Measurements from ENCODE around the gene DUSP2.
"Not testable (repeated sequence)": the region's sequence is repeated elsewhere in the genome, so short reads cannot be mapped to it uniquely, and the experiment has no call there.

DUSP2 gene

DNA sequence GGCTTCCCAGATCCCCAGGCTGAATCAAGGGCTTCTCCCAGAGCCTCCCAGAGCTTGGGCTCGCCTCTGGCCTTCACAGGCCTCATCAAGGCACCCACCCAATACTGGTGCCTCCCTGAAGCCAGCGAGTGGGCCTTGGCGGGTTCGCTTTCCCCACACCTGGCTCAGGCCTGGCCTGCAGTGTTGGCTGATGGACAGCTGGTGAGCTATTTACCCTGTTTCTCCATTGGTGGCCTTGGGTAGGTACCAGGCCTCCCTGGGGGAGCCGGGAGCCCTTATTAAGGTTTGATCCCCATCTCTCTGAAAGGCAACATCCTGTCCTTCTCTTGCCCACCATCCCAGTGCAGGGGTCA, 18.2 kb upstream of the DUSP2 start:
- in situ Hi-C loops (cut with MboI; ENCODE audit: low sequenced_read_pairs), result no loop called here

DNA sequence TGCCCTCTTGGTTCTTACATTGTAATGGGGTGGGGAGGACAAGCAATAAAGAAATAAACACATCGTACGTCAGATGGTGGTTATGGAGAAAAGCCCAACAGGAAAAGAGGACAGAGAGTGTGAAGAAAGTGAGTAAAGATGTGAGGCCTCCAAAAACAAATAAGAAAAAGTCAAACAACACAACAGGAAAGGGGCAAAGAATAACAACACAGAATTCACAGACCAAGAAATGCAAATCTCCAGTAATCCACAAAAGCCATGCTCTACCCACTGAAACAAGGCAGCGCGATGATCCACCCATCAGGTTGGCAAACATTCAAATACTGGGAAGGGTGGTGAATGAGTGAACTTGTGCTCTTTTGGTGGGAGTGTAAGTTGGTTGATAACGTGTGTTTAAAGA, 16.7 kb upstream of the DUSP2 start:
- in situ Hi-C loops (cut with MboI; ENCODE audit: low sequenced_read_pairs), result no loop called here

DNA sequence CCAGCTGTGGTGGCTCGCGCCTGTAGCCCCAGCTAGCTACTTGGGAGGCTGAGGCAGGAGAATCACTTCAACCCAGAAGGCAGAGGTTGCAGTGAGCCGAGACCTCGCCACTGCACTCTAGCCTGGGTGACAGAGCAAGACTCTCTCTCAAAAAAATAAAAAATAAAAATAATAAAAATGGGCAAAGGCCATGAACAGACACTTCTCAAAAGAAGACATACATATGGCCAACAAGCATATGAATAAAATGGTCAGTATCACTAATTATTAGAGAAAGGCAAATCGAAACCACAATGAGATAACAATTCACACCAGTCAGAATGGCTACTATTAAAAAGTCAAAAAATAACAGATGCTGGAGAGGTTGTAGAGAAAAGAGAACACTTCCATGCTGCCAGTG, 15.1 kb upstream of the DUSP2 start:
- in situ Hi-C loops (cut with MboI; ENCODE audit: low sequenced_read_pairs), result not testable (repeated sequence)

DNA sequence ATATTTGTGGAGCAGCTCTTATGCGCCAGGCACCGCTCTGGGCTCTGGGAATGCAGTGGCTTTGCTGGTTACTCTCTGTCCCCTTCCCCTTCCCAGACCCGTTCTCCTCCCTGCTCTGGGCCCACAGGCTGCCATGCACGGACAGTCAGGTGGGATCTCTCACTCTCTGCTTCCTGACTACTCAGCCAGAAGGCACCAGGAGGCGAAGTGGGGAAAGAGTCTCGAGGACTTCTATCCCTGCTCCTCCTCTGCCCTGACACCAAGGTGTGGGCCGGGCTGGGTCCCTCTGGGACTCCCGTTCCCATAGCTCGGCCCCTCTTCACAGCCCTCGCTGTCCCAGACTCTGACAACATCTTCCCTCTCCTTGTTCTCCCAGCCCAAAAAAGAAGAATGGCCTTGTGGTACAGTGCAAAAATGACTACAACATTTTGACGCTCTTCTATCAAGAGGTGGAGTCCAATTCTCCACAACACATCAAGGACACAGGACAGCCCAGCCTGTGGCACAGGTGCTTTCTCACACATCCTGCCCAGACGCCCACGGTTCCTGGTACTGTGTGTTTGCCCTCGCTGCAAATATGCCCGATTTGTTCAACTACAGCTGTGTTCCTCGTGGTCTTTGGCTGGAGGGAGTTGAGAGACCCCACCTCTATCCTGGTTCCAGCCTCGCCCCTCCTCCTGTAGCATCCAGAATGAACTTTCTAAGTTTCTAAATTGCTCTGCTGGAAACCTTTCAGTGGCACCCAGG, 14.0 kb upstream of the DUSP2 start:
- in situ Hi-C loops (cut with MboI; ENCODE audit: low sequenced_read_pairs), result no loop called here

DNA sequence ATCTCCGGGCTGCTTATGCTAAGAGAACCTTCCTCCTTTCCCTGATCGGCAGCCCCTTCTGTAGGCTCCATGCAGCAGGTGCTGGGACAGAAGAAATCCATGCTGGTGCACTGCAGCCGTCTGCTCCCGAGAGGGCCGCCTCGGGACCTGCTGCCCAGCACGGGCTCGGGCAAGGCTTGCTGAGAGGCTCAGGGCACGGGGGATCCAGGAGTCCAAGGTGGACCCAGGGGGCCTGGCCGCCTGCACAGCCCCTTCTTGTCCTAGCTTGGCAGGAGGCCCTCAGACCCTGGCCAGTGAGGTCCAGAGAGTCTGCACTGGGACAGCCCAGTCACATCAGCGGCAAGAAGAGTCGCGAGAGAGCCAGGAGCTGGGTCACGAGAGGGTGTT, 13.3 kb upstream of the DUSP2 start:
- in situ Hi-C loops (cut with MboI; ENCODE audit: low sequenced_read_pairs), result no loop called here

DNA sequence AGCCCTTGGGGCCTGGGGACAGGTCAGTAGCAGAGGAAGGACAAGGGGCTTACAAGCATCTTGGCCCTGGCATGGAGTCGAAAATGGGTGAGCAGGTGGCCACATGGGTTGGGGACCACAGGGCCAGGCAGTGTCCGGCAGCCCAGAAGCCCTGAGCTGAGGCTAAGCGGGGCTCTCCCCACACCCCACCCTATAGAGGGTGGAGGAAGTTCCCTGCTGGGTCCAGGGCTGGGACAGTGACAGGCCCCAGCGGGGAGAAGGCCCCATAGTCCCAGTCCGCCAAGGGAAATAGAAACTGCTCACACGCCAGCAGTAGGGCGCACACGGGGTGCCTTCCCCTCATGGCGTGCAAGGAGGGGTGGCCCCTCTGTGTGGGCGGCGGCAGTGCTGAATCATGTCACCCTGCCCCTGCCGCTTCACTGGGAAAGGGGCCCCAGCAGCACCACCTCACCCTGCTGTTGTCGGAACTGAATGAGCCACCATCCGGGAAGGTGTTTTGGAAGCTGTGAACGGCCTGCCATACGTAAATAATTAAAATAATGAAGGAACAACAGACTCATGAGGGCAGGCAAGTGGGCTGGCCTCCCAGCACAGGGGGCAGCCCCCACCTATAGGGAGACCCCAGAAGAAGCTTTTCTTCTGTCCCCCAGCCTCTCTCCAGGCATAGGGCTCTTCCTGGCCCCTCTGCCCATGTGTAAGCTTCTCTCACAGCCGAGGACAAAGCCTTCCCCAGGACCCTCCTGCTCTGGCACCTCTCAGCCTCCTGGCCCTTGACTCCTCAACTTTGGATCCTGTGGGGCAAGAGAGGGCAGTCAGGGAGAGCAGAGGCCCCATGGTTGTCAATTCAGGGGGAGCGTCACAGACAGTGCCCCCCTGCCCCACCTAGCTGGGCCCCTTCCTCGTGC, 12.7 kb upstream of the DUSP2 start:
- in situ Hi-C loops (cut with MboI; ENCODE audit: low sequenced_read_pairs), result no loop called here

DNA sequence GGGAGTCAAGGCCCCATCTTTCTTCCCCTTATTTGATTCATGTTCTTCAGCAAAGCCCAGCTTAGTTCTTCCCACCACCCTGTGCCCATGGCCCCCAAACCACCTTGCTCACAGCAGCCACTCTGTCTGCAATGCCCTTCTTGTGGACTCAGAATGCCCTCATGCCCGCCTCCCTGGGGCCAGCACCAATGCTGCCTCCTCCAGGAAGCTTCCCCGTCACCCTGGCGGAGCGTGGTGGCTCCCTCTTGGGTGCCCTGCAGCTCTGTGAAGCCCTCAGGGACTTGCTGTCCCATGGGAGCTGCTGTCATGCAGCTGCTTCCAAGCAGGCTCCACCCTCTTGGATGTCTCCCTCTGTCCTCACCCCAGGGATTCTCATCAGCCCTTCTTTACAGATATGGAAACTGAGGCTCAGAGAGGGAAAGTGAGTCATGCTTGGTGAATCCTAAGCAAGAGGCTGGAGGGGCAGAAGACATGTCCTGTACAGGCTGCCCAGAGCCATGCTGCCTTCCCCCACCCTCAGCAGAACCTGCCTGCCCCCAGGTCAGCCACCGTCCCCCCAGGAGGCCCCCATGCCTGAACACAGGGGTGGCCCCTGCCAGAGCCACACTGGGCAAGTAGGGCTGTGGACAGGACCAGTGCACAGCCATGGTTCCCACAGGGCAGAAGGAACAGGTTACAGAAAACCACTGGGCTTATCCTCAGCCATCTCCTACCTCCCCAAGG, 11.8 kb upstream of the DUSP2 start:
- in situ Hi-C loops (cut with MboI; ENCODE audit: low sequenced_read_pairs), result no loop called here

DNA sequence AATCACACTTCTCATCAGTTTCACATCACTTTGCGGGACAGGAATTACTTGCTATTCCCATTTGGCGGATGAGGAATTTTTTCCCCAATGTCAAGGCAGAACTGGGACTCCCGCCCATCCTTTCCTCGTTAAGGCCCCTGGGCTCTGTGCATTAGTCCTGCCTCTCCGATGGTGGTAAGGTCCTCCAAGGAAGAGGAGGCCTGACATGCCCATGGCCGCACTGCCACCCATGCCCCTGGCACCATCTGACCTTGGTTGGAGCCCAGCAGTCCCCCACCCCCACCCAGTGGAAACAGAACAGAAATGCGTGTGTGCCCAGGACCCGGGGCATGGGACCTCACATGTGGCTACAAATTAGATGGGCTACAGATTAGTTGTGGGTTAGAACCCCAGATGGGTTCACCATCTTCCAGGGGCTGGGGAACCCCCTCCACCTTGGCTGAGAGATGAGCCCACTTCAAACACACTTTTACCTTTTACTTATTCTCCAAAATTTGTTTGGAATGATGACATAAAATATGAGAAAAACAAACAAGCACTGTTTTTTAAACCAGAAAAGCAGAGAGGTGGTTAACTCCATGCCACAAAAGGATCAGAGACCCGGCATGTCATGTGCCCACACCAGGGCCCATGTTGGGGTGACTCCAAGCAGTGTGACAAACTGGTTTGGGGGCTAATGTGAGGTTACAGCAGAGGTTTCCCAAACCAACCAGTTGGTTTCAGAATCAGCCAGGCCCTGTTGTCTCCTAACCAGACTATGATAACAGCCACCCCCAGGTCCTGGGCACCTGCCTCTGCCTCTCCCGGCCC, 11.0 kb upstream of the DUSP2 start:
- in situ Hi-C loops (cut with MboI; ENCODE audit: low sequenced_read_pairs), result no loop called here

DNA sequence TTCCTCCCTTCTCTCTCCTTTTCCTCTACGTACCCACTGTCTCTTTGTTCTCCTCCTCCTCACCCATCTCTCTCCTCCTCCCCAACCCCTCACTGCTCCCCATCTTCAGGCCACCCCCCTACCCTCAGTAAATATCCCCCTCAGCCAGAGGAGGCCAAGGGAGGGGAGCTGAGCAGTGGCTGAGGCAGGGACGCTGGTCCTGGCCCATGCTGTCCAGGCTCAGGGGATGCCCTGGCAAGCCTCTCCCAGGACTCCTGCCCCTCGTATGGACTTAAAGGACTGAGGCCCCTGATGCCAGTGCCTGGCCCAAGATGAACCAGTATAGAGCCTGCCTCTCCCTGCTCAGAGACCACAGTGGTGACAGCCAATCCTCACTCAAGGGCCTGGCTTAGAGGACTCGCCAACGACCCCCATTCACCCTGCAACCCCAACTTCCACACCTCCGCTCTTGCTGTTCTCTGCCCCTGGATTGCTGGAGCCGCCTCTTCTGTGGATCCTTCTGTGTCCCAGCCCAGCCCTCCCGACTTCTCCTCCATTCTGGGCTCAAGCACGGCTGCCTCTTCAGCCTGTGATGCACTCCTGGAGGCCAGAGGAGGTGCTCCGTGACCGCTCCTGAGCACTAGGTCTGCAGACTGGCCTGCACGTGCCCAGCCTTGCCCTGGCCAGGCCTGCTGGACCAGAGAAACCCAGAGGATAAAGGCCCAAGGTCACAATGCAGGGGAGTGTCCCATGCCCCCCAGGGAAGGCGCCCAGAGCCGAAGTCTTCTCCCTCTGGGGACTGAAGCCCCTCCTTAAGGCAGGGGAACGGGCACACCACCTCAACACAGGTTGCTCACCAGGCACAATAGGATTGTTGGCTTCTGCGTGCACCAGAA, 9.5 kb upstream of the DUSP2 start:
- in situ Hi-C loops (cut with MboI; ENCODE audit: low sequenced_read_pairs), result no loop called here

DNA sequence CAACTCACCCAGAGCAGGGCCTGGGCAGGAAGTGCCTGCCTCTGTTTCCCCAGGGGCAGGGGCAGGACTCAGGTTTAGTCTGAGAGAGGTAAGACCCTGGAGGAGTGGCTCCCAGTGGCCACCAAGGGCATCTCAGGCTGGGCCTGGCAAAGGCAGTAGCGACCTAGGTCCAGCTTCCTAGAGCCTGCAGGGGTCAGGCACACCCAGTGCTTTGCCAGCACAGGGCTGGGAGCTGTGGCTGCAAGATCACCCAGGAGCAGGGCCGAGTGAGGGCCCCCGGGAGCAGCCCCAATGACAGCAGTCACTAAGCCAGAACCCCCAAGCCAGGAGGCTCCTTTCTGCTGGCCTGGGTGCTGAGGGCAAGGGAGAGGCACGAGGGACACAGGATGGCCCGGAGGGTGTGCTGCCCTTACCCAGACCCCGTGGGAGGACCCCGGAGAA, 8.8 kb upstream of the DUSP2 start:
- in situ Hi-C loops (cut with MboI; ENCODE audit: low sequenced_read_pairs), result no loop called here

DNA sequence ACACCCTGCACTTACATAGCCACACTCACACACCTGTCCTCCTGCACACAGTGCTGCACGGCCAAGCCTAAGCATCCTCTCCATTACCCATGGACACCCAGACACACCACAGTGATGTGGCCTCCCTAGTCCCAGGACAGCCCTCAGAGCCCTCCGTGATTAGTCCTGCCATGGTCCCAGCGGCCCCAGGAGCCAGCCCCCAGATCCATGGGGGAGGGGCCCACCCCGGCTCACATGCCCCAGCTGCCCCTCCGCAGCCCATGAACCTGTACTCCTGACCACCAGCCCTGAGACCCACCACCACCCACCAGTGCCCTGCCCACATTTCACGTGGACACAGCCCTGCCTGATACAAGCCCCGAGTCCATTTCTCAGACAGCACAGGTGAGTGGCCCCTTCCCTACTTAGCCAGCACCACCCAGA, 8.1 kb upstream of the DUSP2 start:
- in situ Hi-C loops (cut with MboI; ENCODE audit: low sequenced_read_pairs), result no loop called here

DNA sequence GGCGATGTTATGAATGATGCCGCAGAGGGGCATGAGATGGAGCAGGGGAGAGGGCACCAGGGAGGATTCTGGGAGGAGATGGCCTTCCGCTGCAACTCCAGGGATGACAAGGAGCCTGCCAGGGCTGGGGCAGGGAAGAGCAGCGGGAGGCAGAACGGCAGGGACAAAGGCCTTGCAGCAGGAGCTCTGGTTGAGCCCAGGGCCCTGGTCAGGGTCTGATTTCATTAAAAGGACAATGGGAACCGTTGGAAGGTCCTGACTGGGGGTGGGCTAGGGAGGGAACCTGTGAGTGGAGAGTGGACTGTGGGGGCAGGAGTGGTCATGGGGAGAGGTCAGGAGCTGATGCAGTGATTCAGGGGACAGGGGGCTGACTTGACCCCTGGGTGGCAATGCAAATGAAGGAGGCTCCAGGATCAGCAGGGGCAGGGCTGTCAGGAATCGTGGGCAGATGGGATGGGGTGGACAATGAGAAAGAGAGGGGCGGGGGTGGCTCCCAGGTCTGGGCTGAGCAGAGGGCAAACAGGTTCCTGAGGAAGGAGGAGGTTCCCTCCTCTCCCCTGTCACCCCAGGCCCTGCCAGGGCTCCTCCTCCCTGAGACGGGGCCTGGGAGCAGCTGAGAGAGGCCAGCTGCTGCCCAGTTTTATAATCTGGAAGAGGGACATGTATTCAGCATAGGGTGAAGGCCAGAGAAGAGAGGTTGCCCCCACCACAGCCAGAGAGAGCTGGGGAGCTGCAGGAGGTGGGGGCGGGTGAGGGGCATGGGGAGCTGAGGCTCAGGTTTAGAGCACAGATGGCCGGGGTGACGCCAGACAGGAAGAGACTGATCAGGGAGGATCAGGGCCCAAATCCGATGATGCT, 7.3 kb upstream of the DUSP2 start:
- in situ Hi-C loops (cut with MboI; ENCODE audit: low sequenced_read_pairs), result no loop called here

DNA sequence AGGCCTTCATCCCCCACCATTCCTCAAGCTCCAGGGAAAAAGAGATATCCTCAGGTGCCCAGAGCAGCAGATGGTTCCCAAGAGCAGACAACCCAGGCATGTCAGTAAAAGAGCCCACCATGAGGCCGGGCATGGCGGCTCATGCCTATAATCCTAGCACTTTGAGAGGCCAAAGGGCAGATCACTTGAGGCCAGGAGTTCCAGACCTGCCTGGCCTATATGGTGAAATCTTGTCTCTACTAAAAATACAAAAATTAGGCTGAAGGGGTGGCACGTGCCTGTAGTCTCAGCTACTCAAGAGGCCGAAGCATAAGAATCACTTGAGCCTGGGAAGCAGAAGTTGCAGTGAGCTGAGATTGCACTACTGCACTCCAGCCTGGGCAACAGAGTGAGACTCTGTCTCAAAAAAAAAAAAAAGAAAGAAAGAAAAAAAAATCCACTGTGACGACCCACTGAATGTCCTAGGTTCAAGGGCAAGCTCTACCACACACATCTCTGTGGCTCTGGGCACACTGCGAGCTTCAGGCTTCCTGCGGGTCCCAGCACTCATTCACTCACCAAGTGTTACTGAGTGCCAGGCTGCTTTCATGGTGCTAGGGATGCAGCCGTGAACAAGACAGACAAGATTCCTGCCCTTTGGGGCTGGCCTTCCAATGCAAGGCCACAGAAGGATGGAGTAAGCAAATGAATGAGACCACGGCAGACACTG, 6.5 kb upstream of the DUSP2 start:
- in situ Hi-C loops (cut with MboI; ENCODE audit: low sequenced_read_pairs), result no loop called here

DNA sequence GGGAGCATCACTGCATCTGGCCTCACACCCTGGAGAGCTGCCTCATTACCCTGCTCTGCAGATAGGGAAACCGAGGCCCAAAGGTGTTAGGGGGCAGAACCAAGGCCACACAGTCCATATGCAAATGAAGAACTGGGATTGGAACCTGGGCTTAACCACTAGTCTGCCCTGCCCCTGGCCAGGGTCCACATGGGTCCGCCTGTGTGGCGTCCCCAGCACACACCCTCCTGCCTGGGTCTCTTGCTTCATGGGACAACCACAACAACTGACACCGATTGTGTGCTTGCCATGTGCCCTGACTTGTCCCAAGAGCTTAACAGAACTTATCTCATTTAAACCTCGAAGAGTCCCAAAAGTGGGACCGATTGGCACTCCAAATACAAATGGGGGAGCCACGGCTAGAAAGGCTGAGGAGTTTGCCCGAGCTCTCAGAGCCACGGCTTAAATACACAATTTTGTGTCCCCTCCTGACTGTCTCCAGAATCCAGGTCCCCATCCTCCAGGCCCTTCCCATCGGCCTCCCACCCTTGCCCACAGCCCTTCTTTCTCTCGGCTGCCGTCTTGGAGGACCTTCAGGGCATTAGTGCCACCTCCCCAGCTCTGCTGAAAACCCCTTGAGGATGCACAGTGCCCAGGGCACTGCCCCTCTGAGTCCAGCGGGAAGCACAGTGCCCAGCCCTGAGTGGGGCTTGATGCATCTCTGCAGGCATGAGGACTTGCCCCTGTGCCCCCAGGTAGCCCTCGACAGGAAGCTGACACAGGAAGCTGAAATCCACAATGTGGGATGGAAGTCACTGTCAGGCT, 5.8 kb upstream of the DUSP2 start:
- in situ Hi-C loops (cut with MboI; ENCODE audit: low sequenced_read_pairs), result no loop called here

DNA sequence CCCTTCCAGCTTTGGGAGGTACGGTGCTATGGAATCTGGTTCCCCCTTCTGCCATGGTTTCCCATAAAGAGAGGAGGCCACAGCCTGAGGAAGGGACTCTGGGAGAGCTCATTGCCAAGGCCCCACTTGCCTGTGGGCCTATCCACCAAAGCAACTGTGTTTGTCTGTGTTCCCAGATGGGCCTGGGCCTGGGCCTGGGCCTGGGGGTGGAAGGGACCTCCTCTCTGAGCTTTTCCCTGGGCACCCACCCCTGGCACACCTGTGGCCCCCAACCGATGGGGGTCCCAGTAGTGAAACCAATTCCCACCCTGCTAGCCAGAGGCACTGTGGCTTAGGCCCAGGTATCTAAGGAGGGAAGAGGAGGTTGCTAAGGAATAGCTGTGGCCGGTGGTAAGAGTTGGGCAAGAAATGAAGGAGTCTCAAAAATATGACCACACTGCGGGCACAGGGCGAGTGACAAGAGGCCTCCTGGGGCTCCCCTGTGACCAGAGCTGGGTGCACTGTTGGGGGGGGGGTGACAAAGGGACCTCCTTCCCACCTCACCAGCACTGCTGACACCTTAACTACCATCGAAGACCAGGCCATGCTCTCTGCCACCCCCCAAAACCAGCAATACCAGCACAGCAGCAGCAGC, 4.9 kb upstream of the DUSP2 start:
- in situ Hi-C loops (cut with MboI; ENCODE audit: low sequenced_read_pairs), result no loop called here

DNA sequence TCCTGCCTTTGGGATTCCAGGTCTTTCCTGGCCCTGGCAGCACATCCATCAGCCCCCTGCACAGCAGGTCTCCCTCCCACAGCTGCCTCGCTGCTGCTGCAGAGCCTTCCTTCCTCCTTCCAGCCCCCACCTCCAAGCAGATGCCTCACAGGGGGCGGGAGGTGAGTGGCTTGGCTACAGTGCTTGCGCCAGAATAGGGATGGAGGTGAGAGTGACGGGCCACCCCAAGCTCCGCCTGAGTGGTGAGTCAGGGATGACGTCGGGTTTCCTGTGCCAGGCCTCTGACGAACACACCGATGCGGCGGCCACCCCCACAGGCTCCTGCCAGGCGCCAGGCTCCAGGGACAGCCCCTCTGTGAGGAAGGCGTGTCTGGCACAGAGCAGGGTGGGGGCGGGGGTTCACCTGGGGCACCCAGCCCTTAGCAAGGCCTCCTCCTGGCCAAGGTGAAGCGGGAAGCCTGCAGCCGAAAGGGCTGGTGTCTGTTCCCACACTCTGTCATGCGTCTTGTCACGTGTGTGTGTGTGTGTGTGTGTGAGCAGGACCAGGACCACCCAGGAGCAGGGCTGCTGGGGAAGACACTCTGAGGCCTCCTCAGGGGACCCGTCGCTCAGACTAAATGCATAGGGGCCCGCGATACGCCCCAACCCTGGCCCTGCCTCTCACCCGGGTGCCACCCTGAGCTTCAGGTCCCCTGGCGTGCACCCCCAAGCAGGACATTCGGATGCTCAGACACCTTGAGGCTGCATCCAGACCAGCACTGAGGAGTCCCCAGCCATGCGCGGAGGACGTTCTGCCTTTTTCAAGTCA, 3.4 kb upstream of the DUSP2 start:
- in situ Hi-C loops (cut with MboI; ENCODE audit: low sequenced_read_pairs), result no loop called here
